Measurements from ENCODE around the gene SBNO2.

The SBNO2 gene

DNA sequence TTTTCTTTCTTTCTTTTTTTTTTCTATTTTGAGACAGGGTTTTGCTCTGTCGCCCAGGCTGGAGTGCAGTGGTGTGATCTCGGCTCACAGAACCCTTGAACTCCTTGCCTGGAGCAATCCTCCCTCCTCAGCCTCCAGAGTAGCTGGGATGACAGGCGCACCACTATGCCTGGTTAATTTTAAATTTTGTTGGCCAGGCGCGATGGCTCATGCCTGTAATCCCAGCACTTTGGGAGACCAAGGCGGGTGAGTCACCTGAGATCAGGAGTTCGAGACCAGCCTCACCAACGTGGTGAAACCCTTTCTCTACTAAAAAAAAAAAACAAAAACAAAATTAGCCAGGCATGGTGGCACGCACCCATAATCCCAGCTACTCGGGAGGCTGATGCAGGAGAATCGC is 8.7 kb upstream of the SBNO2 start:
- Histone ChIP-seq H3K27ac (ENCODE audit: low read length) (no peak overlapping the region), H4K20me1 (ENCODE audit: insufficient read depth, low read length) (no peaks in the 10 kb centered on the region), H2AFZ (ENCODE audit: low read depth, low read length) (no peak overlapping the region), H3K4me3 (ENCODE audit: low read depth in 1 of 2, low read length in 2 of 2) (no peak overlapping the region), H3K4me1 (ENCODE audit: insufficient read depth, low read length) (no peaks in the 10 kb centered on the region), H3K9me3 (ENCODE audit: insufficient read depth, low read length, severe bottlenecking) (no peaks in the 10 kb centered on the region), H3K79me2 (ENCODE audit: insufficient read depth, low read length) (no peaks in the 10 kb centered on the region), H3K27me3 (ENCODE audit: insufficient read depth, low read length, poor library complexity) (no peaks in the 10 kb centered on the region), H3K36me3 (ENCODE audit: insufficient read depth, low read length) (no peaks in the 10 kb centered on the region), H3K4me2 (ENCODE audit: insufficient read depth, low read length) (no peak overlapping the region), H3K9ac (ENCODE audit: low read depth, low read length) (no peak overlapping the region)
- ATAC-seq (ENCODE audit: insufficient read depth, low read depth), result no peak
- TF ChIP-seq, protein P1, sequence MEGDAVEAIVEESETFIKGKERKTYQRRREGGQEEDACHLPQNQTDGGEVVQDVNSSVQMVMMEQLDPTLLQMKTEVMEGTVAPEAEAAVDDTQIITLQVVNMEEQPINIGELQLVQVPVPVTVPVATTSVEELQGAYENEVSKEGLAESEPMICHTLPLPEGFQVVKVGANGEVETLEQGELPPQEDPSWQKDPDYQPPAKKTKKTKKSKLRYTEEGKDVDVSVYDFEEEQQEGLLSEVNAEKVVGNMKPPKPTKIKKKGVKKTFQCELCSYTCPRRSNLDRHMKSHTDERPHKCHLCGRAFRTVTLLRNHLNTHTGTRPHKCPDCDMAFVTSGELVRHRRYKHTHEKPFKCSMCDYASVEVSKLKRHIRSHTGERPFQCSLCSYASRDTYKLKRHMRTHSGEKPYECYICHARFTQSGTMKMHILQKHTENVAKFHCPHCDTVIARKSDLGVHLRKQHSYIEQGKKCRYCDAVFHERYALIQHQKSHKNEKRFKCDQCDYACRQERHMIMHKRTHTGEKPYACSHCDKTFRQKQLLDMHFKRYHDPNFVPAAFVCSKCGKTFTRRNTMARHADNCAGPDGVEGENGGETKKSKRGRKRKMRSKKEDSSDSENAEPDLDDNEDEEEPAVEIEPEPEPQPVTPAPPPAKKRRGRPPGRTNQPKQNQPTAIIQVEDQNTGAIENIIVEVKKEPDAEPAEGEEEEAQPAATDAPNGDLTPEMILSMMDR (IDR thresholded peaks at IDR 0.05; ENCODE audit: borderline replicate concordance, extremely low read depth, low read length, poor library complexity, severe bottlenecking), result no peak
- no peak for TF ChIP-seq EZH2 (IDR thresholded peaks at IDR 0.05; ENCODE audit: borderline replicate concordance, low read depth, low read length, severe bottlenecking)
- DNase-seq, result no peak

DNA sequence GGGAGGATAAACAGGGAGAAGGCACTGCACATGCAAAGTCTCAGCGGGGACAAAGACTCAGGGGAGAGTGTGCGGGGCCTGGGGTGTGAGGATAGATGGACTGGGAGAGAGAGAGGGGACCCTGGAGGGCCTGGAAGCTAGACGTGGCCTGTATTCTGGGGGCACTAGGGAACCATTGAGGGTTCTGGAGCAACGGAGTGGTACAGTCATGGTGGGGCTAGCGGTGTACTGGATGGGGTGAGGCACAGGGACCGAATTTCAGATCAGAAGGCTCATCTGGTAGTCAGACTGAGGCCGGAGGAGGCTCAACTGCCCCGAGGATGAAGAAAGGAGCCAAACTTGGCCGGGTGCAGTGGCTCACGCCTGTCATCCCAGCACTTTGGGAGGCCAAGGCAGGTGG is 8.0 kb upstream of the SBNO2 start:
- H3K9ac ChIP-seq (ENCODE audit: low read depth, low read length), result no peak overlapping the region

DNA sequence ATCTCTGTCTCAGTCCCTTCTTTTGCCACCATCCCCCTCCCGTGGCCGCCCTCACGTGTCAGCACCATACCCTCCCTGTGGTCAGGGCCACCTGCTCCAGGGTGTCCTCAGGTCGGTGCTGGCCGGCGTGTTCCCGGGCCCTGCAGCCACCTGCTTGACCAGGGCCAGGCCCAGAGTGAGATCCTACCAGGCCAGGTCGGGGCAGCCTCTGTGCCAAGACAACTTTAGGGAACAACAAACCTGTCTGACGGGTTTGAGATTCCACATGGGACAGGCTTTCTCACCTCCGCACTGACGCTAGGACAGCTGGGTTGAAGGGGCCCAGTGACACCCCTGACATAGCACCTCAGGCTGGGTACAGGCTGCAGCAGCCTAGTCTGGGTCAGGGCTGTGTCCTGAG is 7.5 kb upstream of the SBNO2 start:
- ATAC-seq (ENCODE audit: insufficient read depth, low read depth), result no peak
- no peak overlapping the region for H3K4me2 ChIP-seq (ENCODE audit: insufficient read depth, low read length)
- H3K9ac ChIP-seq (ENCODE audit: low read depth, low read length), result no peak overlapping the region

More for the DNA sequence above, 8.0 kb upstream of the SBNO2 start:
- Histone ChIP-seq H2AFZ (ENCODE audit: low read depth, low read length) (no peak overlapping the region), H3K36me3 (ENCODE audit: insufficient read depth, low read length) (no peaks in the 10 kb centered on the region), H3K27ac (ENCODE audit: low read length) (no peak overlapping the region), H3K27me3 (ENCODE audit: insufficient read depth, low read length, poor library complexity) (no peaks in the 10 kb centered on the region), H3K4me2 (ENCODE audit: insufficient read depth, low read length) (no peak overlapping the region), H4K20me1 (ENCODE audit: insufficient read depth, low read length) (no peaks in the 10 kb centered on the region), H3K79me2 (ENCODE audit: insufficient read depth, low read length) (no peaks in the 10 kb centered on the region), H3K9me3 (ENCODE audit: insufficient read depth, low read length, severe bottlenecking) (no peaks in the 10 kb centered on the region), H3K4me3 (ENCODE audit: low read depth in 1 of 2, low read length in 2 of 2) (no peak overlapping the region), H3K4me1 (ENCODE audit: insufficient read depth, low read length) (no peaks in the 10 kb centered on the region)
- DNase-seq, result no peak
- no peak for TF ChIP-seq EZH2 (IDR thresholded peaks at IDR 0.05; ENCODE audit: borderline replicate concordance, low read depth, low read length, severe bottlenecking)
- TF ChIP-seq, protein P1 (IDR thresholded peaks at IDR 0.05; ENCODE audit: borderline replicate concordance, extremely low read depth, low read length, poor library complexity, severe bottlenecking), result no peak
- no peak for ATAC-seq (ENCODE audit: insufficient read depth, low read depth)

DNA sequence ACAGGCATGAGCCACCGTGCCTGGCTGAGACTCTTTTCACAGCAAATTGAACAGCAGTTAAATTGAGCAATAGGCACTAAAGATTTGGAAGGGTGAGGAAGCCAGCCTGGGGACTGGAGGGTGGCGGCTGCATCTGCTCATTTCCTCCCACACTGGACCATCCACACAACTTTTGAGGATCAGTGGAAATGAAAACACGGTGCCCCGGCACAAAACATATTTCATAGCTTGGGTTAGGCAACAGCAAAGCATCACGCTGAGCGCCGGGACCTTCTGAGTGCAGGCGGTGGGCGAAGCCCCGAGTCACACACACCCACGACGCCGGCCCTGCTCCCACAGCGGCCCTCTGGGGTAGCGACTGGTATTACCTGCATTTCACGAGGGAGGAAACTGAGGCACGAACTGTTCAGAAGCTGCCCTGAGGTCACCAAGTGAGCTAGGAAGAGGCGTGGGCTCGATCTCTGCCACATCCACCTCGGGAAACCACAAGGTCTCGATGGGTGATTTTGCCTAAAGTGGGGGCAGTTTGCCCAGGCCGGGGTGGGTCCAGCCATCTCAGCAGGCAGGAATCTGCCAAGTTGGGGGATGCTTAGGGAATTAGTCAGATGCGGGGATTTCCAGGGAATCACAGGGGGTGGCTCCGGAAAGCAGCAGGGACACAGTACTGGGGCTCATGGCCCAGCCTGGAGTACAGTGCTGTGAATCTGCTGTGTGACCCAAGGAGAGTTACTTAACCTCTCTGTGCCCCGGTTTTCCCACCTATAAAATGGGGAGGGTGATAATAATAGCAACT is 3.5 kb upstream of the SBNO2 start:
- no peak overlapping the region for H3K27ac ChIP-seq (ENCODE audit: low read length)
- peaks cover 16% of the 10 kb centered on the region for H3K4me1 ChIP-seq (ENCODE audit: insufficient read depth, low read length)
- TF ChIP-seq, protein P1 (IDR thresholded peaks at IDR 0.05; ENCODE audit: borderline replicate concordance, extremely low read depth, low read length, poor library complexity, severe bottlenecking), result no peak
- no peak for TF ChIP-seq EZH2 (IDR thresholded peaks at IDR 0.05; ENCODE audit: borderline replicate concordance, low read depth, low read length, severe bottlenecking)
- no peaks in the 10 kb centered on the region for H3K27me3 ChIP-seq (ENCODE audit: insufficient read depth, low read length, poor library complexity)
- no peak for DNase-seq
- ATAC-seq (ENCODE audit: insufficient read depth, low read depth), result no peak
- no peak overlapping the region for H3K4me2 ChIP-seq (ENCODE audit: insufficient read depth, low read length)
- H3K9ac ChIP-seq (ENCODE audit: low read depth, low read length), result no peak overlapping the region
- H2AFZ ChIP-seq (ENCODE audit: low read depth, low read length), result no peak overlapping the region
- no peaks in the 10 kb centered on the region for H3K36me3 ChIP-seq (ENCODE audit: insufficient read depth, low read length)
- no peaks in the 10 kb centered on the region for H4K20me1 ChIP-seq (ENCODE audit: insufficient read depth, low read length)
- H3K4me3 ChIP-seq (ENCODE audit: low read depth in 1 of 2, low read length in 2 of 2), result no peak overlapping the region
- peaks cover 18% of the 10 kb centered on the region for H3K79me2 ChIP-seq (ENCODE audit: insufficient read depth, low read length)
- H3K9me3 ChIP-seq (ENCODE audit: insufficient read depth, low read length, severe bottlenecking), result no peaks in the 10 kb centered on the region

More for the DNA sequence above, 7.5 kb upstream of the SBNO2 start:
- TF ChIP-seq EZH2 (IDR thresholded peaks at IDR 0.05; ENCODE audit: borderline replicate concordance, low read depth, low read length, severe bottlenecking), result no peak
- Histone ChIP-seq H3K27ac (ENCODE audit: low read length) (no peak overlapping the region), H3K9me3 (ENCODE audit: insufficient read depth, low read length, severe bottlenecking) (no peaks in the 10 kb centered on the region), H3K27me3 (ENCODE audit: insufficient read depth, low read length, poor library complexity) (no peaks in the 10 kb centered on the region), H3K79me2 (ENCODE audit: insufficient read depth, low read length) (no peaks in the 10 kb centered on the region), H3K4me1 (ENCODE audit: insufficient read depth, low read length) (no peaks in the 10 kb centered on the region), H4K20me1 (ENCODE audit: insufficient read depth, low read length) (no peaks in the 10 kb centered on the region), H3K4me3 (ENCODE audit: low read depth in 1 of 2, low read length in 2 of 2) (no peak overlapping the region), H3K36me3 (ENCODE audit: insufficient read depth, low read length) (no peaks in the 10 kb centered on the region), H2AFZ (ENCODE audit: low read depth, low read length) (no peak overlapping the region)
- DNase-seq, result no peak
